Neural cell (in vitro differentiated cells): ENCODE results near the gene AKT3. TPM values are rescaled to one million over a fixed set of nuclear protein-coding genes. Genes with fewer than 3 reads are reported as not detected.

Source experiments
- H2AFZ ChIP-seq: fragments of 200-600, 300-800 bp; sonication (generic), shearing (Covaris generic); 2 replicates; pipeline ENCODE4 v1.6.0; 2014; ENCODE audit warnings: low read depth, mild to moderate bottlenecking, antibody characterized with exemption, low read length, moderate library complexity
- H3F3A ChIP-seq: fragments of 200-600 bp; shearing (Covaris generic); 2 replicates; pipeline ENCODE4 v1.6.1; 2016; ENCODE audit warnings: mild to moderate bottlenecking, moderate library complexity, mixed read lengths, antibody characterized with exemption, low read length; ENCODE audit not compliant: insufficient read depth, poor library complexity, severe bottlenecking
- H3K27ac ChIP-seq: fragments of 200-600, 300-800 bp; sonication (generic), shearing (Covaris generic); 2 replicates; pipeline ENCODE4 v1.5.1; 2014; ENCODE audit warnings: mild to moderate bottlenecking, low read length, moderate library complexity
- H3K27me3 ChIP-seq: fragments of 300-800, 200-600 bp; sonication (generic), shearing (Covaris generic); 2 replicates; pipeline ENCODE4 v1.6.0; 2014; ENCODE audit warnings: mild to moderate bottlenecking, low read depth, low read length, moderate library complexity; ENCODE audit not compliant: insufficient read depth
- H3K36me3 ChIP-seq: fragments of 300-800, 200-600 bp; sonication (generic), shearing (Covaris generic); 2 replicates; pipeline ENCODE4 v1.5.1; 2014; ENCODE audit warnings: mild to moderate bottlenecking, antibody characterized with exemption, low read length, moderate library complexity; ENCODE audit not compliant: insufficient read depth
- H3K4me2 ChIP-seq: fragments of 300-800, 200-600 bp; sonication (generic), shearing (Covaris generic); 2 replicates; pipeline ENCODE4 v1.6.0; 2014; ENCODE audit warnings: mild to moderate bottlenecking, low read length
- H3K4me3 ChIP-seq: fragments of 300-800, 200-600 bp; sonication (generic), shearing (Covaris generic); 2 replicates; pipeline ENCODE4 v1.5.1; 2014; ENCODE audit warnings: mild to moderate bottlenecking, low read length, moderate library complexity
- H3K79me2 ChIP-seq: fragments of 200-600 bp; shearing (Covaris generic); replicated peaks from 2 replicates; pipeline ENCODE4 v1.6.0; 2014; ENCODE audit warnings: mild to moderate bottlenecking, low read length, moderate library complexity; ENCODE audit not compliant: insufficient read depth
- H3K9ac ChIP-seq: fragments of 300-800, 200-600 bp; sonication (generic), shearing (Covaris generic); 2 replicates; pipeline ENCODE4 v1.6.1; 2016; ENCODE audit warnings: mild to moderate bottlenecking, low read length, mixed read lengths
- H3K9me2 ChIP-seq: fragments of 200-600 bp; shearing (Covaris generic); 2 replicates; pipeline ENCODE4 v1.6.1; 2016; ENCODE audit warnings: mild to moderate bottlenecking, low read length, mixed read lengths; ENCODE audit not compliant: insufficient read depth
- H3K9me3 ChIP-seq: fragments of 200-600, 300-800 bp; sonication (generic), shearing (Covaris generic); 2 replicates; pipeline ENCODE4 v1.6.1; 2016; ENCODE audit warnings: mild to moderate bottlenecking, mixed run types, low read length, moderate library complexity, mixed read lengths
- H4K20me1 ChIP-seq: fragments of 200-600 bp; shearing (Covaris generic); 2 replicates; pipeline ENCODE4 v1.6.1; 2016; ENCODE audit warnings: mild to moderate bottlenecking, mixed run types; ENCODE audit not compliant: insufficient read depth
- EP300 ChIP-seq: fragments of 450-650 bp; conservative IDR thresholded peaks from 2 replicates; pipeline ENCODE4 v1.6.1; 2014; ENCODE audit warnings: antibody characterized with exemption, mild to moderate bottlenecking, moderate library complexity; ENCODE audit not compliant: poor library complexity, severe bottlenecking
- EZH2 ChIP-seq: fragments of 200-600, 300-800 bp; shearing (Covaris generic), sonication (generic); IDR thresholded peaks from 2 replicates; pipeline ENCODE4 v1.6.1; 2014; ENCODE audit warnings: antibody characterized with exemption, low read length, borderline replicate concordance, mild to moderate bottlenecking; ENCODE audit not compliant: insufficient read depth, poor library complexity, severe bottlenecking
- MXI1 ChIP-seq: fragments of 450-650 bp; conservative IDR thresholded peaks from 2 replicates; pipeline ENCODE4 v1.6.1; 2014; ENCODE audit warnings: antibody characterized with exemption, mild to moderate bottlenecking; ENCODE audit not compliant: poor library complexity, severe bottlenecking
- POLR2AphosphoS5 ChIP-seq: IDR thresholded peaks from 2 replicates; pipeline ENCODE4 v1.6.1; 2012
- RAD21 ChIP-seq: fragments of 450-650 bp; conservative IDR thresholded peaks from 2 replicates; pipeline ENCODE4 v1.6.1; 2014; ENCODE audit warnings: antibody characterized with exemption, mild to moderate bottlenecking, moderate library complexity
- SMC3 ChIP-seq: fragments of 450-650 bp; conservative IDR thresholded peaks from 2 replicates; pipeline ENCODE4 v1.6.1; 2014; ENCODE audit warnings: antibody characterized with exemption, mild to moderate bottlenecking, moderate library complexity; ENCODE audit not compliant: poor library complexity
- TAF1 ChIP-seq: IDR thresholded peaks from 2 replicates; pipeline ENCODE4 v1.6.1; 2012; ENCODE audit warnings: low read depth
- polyA plus RNA-seq: library from polyadenylated mRNA; depleted of rRNA; stranded (reverse); fragments of >200 nt; gene quantifications from 2 replicates; pipeline ENCODE4 v1.2.3, GENCODE V29; 2014
- TF ChIP-seq, protein P1 (sequence below): fragments of 450-650 bp; IDR thresholded peaks from 2 replicates; pipeline ENCODE4 v1.5.1; 2014; ENCODE audit warnings: antibody characterized with exemption, mild to moderate bottlenecking, moderate library complexity; ENCODE audit not compliant: poor library complexity, severe bottlenecking
- TF ChIP-seq, protein P2 (sequence below): IDR thresholded peaks from 2 replicates; pipeline ENCODE4 v1.6.1; 2012; ENCODE audit warnings: borderline replicate concordance

The AKT3 gene
- polyA plus RNA-seq, 1 donor from 2014 or later: 46.0 TPM

DNA sequence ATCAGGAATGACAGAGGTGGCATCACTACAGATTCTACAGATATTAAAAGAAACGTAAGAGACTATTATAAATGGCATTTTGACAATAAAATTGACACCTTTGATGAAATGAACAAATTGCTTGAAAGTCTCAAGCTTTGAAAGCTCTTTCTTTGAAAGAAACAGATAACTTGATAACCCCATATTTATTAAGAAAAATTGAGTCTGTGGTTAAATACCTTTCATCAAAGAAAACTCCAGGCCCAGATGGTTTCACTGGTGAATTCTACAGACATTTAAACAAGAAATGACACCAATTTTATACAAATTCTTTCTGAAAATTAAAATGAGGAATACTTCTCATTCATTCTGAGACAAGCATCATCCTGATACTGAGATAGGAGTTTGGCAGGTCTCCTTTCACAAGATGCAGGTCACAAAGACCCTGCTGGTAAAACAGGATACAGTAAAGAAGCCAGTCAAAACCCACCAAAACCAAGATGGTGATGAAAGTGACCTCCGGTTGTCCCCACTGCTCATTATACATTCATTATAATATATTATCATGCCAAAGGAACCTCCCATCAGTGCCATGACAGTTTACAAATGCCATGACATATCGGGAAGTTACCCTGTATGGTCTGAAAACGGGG is 210.9 kb downstream of the AKT3 start:
- Histone ChIP-seq H3K4me2 (no peak overlapping the region), H3F3A (no peaks in the 10 kb centered on the region), H3K9me3 (peaks cover 5% of the 10 kb centered on the region), H3K9ac (no peak overlapping the region), H3K36me3 (peaks cover 6% of the 10 kb centered on the region), H3K9me2 (no peaks in the 10 kb centered on the region), H3K27ac (no peak overlapping the region), H2AFZ (no peak overlapping the region), H3K79me2 (no peaks in the 10 kb centered on the region), H3K4me3 (no peak overlapping the region), H4K20me1 (no peaks in the 10 kb centered on the region), H3K27me3 (no peaks in the 10 kb centered on the region)
- TF ChIP-seq TAF1 (no peak), RAD21 (no peak), EZH2 (no peak), EP300 (no peak), POLR2AphosphoS5 (no peak), SMC3 (no peak), MXI1 (no peak)
- TF ChIP-seq, protein P1, sequence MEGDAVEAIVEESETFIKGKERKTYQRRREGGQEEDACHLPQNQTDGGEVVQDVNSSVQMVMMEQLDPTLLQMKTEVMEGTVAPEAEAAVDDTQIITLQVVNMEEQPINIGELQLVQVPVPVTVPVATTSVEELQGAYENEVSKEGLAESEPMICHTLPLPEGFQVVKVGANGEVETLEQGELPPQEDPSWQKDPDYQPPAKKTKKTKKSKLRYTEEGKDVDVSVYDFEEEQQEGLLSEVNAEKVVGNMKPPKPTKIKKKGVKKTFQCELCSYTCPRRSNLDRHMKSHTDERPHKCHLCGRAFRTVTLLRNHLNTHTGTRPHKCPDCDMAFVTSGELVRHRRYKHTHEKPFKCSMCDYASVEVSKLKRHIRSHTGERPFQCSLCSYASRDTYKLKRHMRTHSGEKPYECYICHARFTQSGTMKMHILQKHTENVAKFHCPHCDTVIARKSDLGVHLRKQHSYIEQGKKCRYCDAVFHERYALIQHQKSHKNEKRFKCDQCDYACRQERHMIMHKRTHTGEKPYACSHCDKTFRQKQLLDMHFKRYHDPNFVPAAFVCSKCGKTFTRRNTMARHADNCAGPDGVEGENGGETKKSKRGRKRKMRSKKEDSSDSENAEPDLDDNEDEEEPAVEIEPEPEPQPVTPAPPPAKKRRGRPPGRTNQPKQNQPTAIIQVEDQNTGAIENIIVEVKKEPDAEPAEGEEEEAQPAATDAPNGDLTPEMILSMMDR: no peak
- TF ChIP-seq, protein P2, sequence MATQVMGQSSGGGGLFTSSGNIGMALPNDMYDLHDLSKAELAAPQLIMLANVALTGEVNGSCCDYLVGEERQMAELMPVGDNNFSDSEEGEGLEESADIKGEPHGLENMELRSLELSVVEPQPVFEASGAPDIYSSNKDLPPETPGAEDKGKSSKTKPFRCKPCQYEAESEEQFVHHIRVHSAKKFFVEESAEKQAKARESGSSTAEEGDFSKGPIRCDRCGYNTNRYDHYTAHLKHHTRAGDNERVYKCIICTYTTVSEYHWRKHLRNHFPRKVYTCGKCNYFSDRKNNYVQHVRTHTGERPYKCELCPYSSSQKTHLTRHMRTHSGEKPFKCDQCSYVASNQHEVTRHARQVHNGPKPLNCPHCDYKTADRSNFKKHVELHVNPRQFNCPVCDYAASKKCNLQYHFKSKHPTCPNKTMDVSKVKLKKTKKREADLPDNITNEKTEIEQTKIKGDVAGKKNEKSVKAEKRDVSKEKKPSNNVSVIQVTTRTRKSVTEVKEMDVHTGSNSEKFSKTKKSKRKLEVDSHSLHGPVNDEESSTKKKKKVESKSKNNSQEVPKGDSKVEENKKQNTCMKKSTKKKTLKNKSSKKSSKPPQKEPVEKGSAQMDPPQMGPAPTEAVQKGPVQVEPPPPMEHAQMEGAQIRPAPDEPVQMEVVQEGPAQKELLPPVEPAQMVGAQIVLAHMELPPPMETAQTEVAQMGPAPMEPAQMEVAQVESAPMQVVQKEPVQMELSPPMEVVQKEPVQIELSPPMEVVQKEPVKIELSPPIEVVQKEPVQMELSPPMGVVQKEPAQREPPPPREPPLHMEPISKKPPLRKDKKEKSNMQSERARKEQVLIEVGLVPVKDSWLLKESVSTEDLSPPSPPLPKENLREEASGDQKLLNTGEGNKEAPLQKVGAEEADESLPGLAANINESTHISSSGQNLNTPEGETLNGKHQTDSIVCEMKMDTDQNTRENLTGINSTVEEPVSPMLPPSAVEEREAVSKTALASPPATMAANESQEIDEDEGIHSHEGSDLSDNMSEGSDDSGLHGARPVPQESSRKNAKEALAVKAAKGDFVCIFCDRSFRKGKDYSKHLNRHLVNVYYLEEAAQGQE: no peak

DNA sequence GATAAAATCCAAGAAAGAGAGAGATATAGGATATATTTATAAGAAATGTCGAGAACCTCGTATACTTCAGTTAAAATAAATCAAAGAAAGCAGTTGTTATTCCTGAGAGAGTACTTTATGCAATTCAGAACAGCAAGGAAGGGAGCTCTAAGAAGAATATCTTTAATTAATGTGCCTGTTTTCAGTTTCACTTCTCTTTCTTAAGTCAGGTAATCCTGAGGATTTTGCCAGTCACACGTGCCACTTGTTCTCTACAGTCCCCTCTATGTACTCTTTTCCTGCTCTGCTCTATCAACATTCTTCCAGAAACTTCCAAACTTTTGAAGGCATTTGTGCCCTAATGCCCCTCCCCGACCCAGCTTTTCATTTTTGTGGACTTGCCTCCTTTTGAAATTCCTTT is 211.9 kb downstream of the AKT3 start:
- no peak overlapping the region for H3K4me2 ChIP-seq
- H3K9me2 ChIP-seq: no peaks in the 10 kb centered on the region
- peaks cover 5% of the 10 kb centered on the region for H3K9me3 ChIP-seq
- no peak overlapping the region for H3K4me3 ChIP-seq
- H3K36me3 ChIP-seq: peaks cover 6% of the 10 kb centered on the region
- no peaks in the 10 kb centered on the region for H3K27me3 ChIP-seq
- H3K79me2 ChIP-seq: no peaks in the 10 kb centered on the region
- H3K9ac ChIP-seq: no peak overlapping the region
- no peaks in the 10 kb centered on the region for H4K20me1 ChIP-seq
- no peak overlapping the region for H3K27ac ChIP-seq
- TF ChIP-seq EP300: no peak
- no peak for TF ChIP-seq RAD21
- TF ChIP-seq, protein P1: no peak
- TF ChIP-seq MXI1: no peak
- no peak for TF ChIP-seq SMC3
- no peak for TF ChIP-seq EZH2
- TF ChIP-seq POLR2AphosphoS5: no peak
- TF ChIP-seq, protein P2: no peak
- TF ChIP-seq TAF1: no peak
- H3F3A ChIP-seq: no peaks in the 10 kb centered on the region
- no peak overlapping the region for H2AFZ ChIP-seq
